Tibial nerve (tissue), 3 donors: ENCODE results near the gene SELENON.

Experiments used
- CTCF ChIP-seq, 5 experiments: fragments of 200-600 bp in 3 of 5; fragments of 450-650 bp in 2 of 5; sonication (generic) in 3 of 5; IDR thresholded peaks; one replicate each; pipeline ENCODE4 v1.5.1; 2016 to 2019; ENCODE audit warnings: antibody characterized with exemption in 5 of 5, mild to moderate bottlenecking in 3 of 5, moderate library complexity in 2 of 5
- POLR2A ChIP-seq, 2 donors: fragments of 450-650 bp; IDR thresholded peaks; one replicate each; pipeline ENCODE4 v1.6.1; 2017; ENCODE audit warnings: antibody characterized with exemption in 2 of 2, mild to moderate bottlenecking in 2 of 2, moderate library complexity in 2 of 2

DNA sequence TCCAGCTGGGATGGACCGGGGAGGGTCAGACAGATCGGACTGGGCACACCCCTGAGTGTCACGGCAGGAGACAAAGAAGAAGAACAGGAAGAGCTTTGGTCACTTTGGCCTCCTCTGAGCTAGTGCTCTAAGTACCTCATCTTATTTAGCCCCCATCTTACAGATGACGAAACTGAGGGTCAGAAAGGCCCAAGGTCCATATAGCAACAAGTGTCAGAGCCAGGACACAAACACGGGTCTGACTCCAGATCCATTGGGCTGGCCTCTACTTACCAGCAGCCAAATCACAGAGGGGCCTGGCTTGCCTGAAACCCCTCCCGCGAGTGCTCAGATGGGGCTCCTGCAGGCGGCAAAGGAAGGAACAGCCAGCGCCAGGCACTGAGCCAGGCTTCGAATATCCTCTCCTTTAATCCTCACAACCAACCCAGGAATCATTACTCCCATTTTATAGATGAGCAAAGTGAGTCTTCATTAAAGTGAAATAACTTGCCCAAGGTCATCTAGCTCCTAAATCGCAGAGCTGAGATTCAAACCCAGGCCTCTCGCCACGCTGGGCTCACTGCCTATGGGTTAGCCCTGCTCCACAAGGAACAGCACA lies 25.7 kb upstream of the SELENON start:
- TF ChIP-seq POLR2A (IDR thresholded peaks at IDR 0.05) (no peak), CTCF (IDR thresholded peaks at IDR 0.05) (no peak)
